HepG2 (cell line): Measurements from ENCODE around the gene ISOC2. TPM values are rescaled to one million over a fixed set of nuclear protein-coding genes. Genes with fewer than 3 reads are reported as not detected.

Experiments used
- ATF3 ChIP-seq: sonication (generic); formaldehyde crosslinking; IDR thresholded peaks from 2 replicates; pipeline ENCODE4 v1.4.0; 2020; ENCODE audit warnings: missing genetic modification reagents
- BHLHE40 ChIP-seq: IDR thresholded peaks from 2 replicates; pipeline ENCODE4 v1.6.1; 2011; ENCODE audit warnings: low read length, improper control_type of control experiment
- EZH2 ChIP-seq: conservative IDR thresholded peaks from 2 replicates; pipeline ENCODE4 v1.6.1; 2012; ENCODE audit warnings: mild to moderate bottlenecking, low read depth, low read length, moderate library complexity
- GATAD2A ChIP-seq: IDR thresholded peaks from 2 replicates; pipeline ENCODE4 v1.6.1; 2016
- HMG20A ChIP-seq: IDR thresholded peaks from 2 replicates; pipeline ENCODE4 v1.6.1; 2016; ENCODE audit warnings: borderline replicate concordance
- HMGXB3 ChIP-seq: sonication (generic); formaldehyde crosslinking; IDR thresholded peaks from 2 replicates; pipeline ENCODE4 v1.4.0; 2020; ENCODE audit warnings: missing genetic modification reagents, borderline replicate concordance
- IRX3 ChIP-seq: sonication (generic); formaldehyde crosslinking; IDR thresholded peaks from 2 replicates; pipeline ENCODE4 v1.8.1; 2023; ENCODE audit warnings: mild to moderate bottlenecking, low read depth, missing genetic modification reagents, borderline replicate concordance
- JDP2 ChIP-seq: sonication (generic); formaldehyde crosslinking; IDR thresholded peaks from 2 replicates; pipeline ENCODE4 v1.8.1; 2022; ENCODE audit warnings: missing genetic modification reagents, borderline replicate concordance
- MTA1 ChIP-seq: sonication (generic); formaldehyde crosslinking; IDR thresholded peaks from 2 replicates; pipeline ENCODE4 v1.4.0; 2020; ENCODE audit warnings: missing genetic modification reagents, mild to moderate bottlenecking, borderline replicate concordance
- NFIB ChIP-seq: sonication (generic); formaldehyde crosslinking; IDR thresholded peaks from 2 replicates; pipeline ENCODE4 v1.9.0; 2021; ENCODE audit warnings: missing genetic modification reagents, mild to moderate bottlenecking, borderline replicate concordance
- POLR2AphosphoS5 ChIP-seq: IDR thresholded peaks from 2 replicates; pipeline ENCODE4 v1.6.1; 2012; ENCODE audit warnings: low read depth, low read length
- SAP130 ChIP-seq: IDR thresholded peaks from 2 replicates; pipeline ENCODE4 v1.6.1; 2016; ENCODE audit warnings: low read depth
- SRF ChIP-seq: IDR thresholded peaks from 2 replicates; pipeline ENCODE4 v1.6.1; 2011; ENCODE audit warnings: mild to moderate bottlenecking, low read depth, low read length, moderate library complexity
- SRSF9 ChIP-seq: fragments of 200-400 bp; formaldehyde crosslinking; IDR thresholded peaks from 2 replicates; pipeline ENCODE4 v1.6.1; 2018; ENCODE audit warnings: borderline replicate concordance, mild to moderate bottlenecking, low read depth, low read length; ENCODE audit not compliant: insufficient read depth, poor library complexity, severe bottlenecking
- TARDBP ChIP-seq: sonication (generic); formaldehyde crosslinking; IDR thresholded peaks from 2 replicates; pipeline ENCODE4 v1.8.0; 2022; ENCODE audit warnings: mild to moderate bottlenecking, missing genetic modification reagents
- XRCC5 ChIP-seq: fragments of 200-400 bp; formaldehyde crosslinking; optimal IDR thresholded peaks from 2 replicates; pipeline ENCODE3; 2017; ENCODE audit warnings: mild to moderate bottlenecking, low read length
- ZBTB20 ChIP-seq: sonication (generic); formaldehyde crosslinking; IDR thresholded peaks from 2 replicates; pipeline ENCODE4 v1.8.1; 2023; ENCODE audit warnings: missing genetic modification reagents, low read depth, mild to moderate bottlenecking, borderline replicate concordance
- ZGPAT ChIP-seq: IDR thresholded peaks from 2 replicates; pipeline ENCODE4 v1.6.1; 2016; ENCODE audit warnings: mild to moderate bottlenecking
- ZNF138 ChIP-seq: sonication (generic); formaldehyde crosslinking; IDR thresholded peaks from 2 replicates; pipeline ENCODE4 v1.5.0; 2020; ENCODE audit warnings: mild to moderate bottlenecking, low read depth, missing genetic modification reagents
- ZNF224 ChIP-seq: sonication (generic); formaldehyde crosslinking; IDR thresholded peaks from 2 replicates; pipeline ENCODE4 v1.5.0; 2020; ENCODE audit warnings: mild to moderate bottlenecking, missing genetic modification reagents
- ZNF225 ChIP-seq: sonication (generic); formaldehyde crosslinking; IDR thresholded peaks from 2 replicates; pipeline ENCODE4 v1.4.0; 2020; ENCODE audit warnings: mild to moderate bottlenecking, missing genetic modification reagents
- ZNF264 ChIP-seq: sonication (generic); formaldehyde crosslinking; IDR thresholded peaks from 2 replicates; pipeline ENCODE4 v1.4.0; 2020; ENCODE audit warnings: missing genetic modification reagents
- ZNF44 ChIP-seq: sonication (generic); formaldehyde crosslinking; IDR thresholded peaks from 2 replicates; pipeline ENCODE4 v1.5.1; 2020; ENCODE audit warnings: mild to moderate bottlenecking, missing genetic modification reagents
- ZNF451 ChIP-seq: sonication (generic); formaldehyde crosslinking; IDR thresholded peaks from 2 replicates; pipeline ENCODE4 v1.5.0; 2020; ENCODE audit warnings: mild to moderate bottlenecking, missing genetic modification reagents
- ZNF713 ChIP-seq: sonication (generic); formaldehyde crosslinking; IDR thresholded peaks from 2 replicates; pipeline ENCODE4 v1.4.0; 2020; ENCODE audit warnings: mild to moderate bottlenecking, missing genetic modification reagents
- ZNF740 ChIP-seq: sonication (generic); formaldehyde crosslinking; IDR thresholded peaks from 2 replicates; pipeline ENCODE4 v1.4.0; 2020; ENCODE audit warnings: missing genetic modification reagents
- ZNF772 ChIP-seq: sonication (generic); formaldehyde crosslinking; IDR thresholded peaks from 2 replicates; pipeline ENCODE4 v1.5.0; 2020; ENCODE audit warnings: mild to moderate bottlenecking, missing genetic modification reagents
- polyA plus RNA-seq, 8 experiments: library from polyadenylated mRNA; depleted of rRNA in 3 of 8; stranded (reverse) in 7 of 8; unstranded in 1 of 8; fragments of >200 nt; fragmentation: Illumina TruSeq in 4 of 8; extraction: Trizol in 4 of 8; gene quantifications; 2 replicates each; pipeline versions ENCODE4 v1.2.1 to v1.2.3, GENCODE V29; 2011 to 2016; ENCODE audit warnings: low read depth in 4 of 8, missing spikeins in 1 of 8, mixed read lengths in 1 of 8; ENCODE audit not compliant: insufficient read depth in 1 of 8
- total RNA-seq, 5 experiments: library from RNA; depleted of rRNA; stranded (reverse); fragments of >200 nt; fragmentation: Illumina TruSeq; extraction: Trizol; gene quantifications; 2 replicates each; pipeline ENCODE4 v1.2.3, GENCODE V29; 2016; ENCODE audit warnings: low read depth in 1 of 5

Gene ISOC2
- total and polyA plus RNA-seq, 2 of the 13 experiments (the other 11 are each of a cell fraction or from before 2014, with no cell fraction given): 76.8 to 105 TPM

- peak; percentile 84 for TF ChIP-seq HMGXB3 (CRISPR knock-in tag)
- TF ChIP-seq BHLHE40: no peak
- TF ChIP-seq ZNF772: peak; percentile 54; the same call in 1 of the 2 replicates
- no peak for TF ChIP-seq ZNF224 (CRISPR knock-in tag)
- TF ChIP-seq HMG20A: no peak
- TF ChIP-seq ZNF713: no peak
- TF ChIP-seq ATF3 (CRISPR knock-in tag): peak; percentile 36; the same call in 1 of the 2 replicates
- peak; percentile 79 for TF ChIP-seq XRCC5
- 0 out of 2 replicates have a peak, but pooled peaks have one; percentile 15 for TF ChIP-seq GATAD2A (CRISPR knock-in tag)
- TF ChIP-seq ZNF44 (CRISPR knock-in tag): no peak
- peak; percentile 46; the same call in 1 of the 2 replicates for TF ChIP-seq ZNF225
- TF ChIP-seq ZNF740: no peak
- TF ChIP-seq IRX3: no peak
- TF ChIP-seq ZBTB20: peak; percentile 39; the same call in 1 of the 2 replicates
- TF ChIP-seq ZGPAT (CRISPR knock-in tag): no peak; the same call in 1 of the 2 replicates
- no peak for TF ChIP-seq EZH2
- TF ChIP-seq ZNF264 (CRISPR knock-in tag): peak; percentile 25; the same call in 1 of the 2 replicates
- 0 out of 2 replicates have a peak, but pooled peaks have one; percentile 62 for TF ChIP-seq ZNF138 (CRISPR knock-in tag)
- TF ChIP-seq NFIB (CRISPR knock-in tag): no peak
- TF ChIP-seq SRSF9: no peak
- no peak for TF ChIP-seq SRF
- TF ChIP-seq POLR2AphosphoS5: no peak
- TF ChIP-seq MTA1 (CRISPR knock-in tag): no peak
- no peak for TF ChIP-seq ZNF451
- no peak for TF ChIP-seq TARDBP (CRISPR knock-in tag)
- peak; percentile 70 for TF ChIP-seq SAP130 (CRISPR knock-in tag)
- TF ChIP-seq JDP2 (CRISPR knock-in tag): no peak
Measured at GRCh38 chr19:55437410-55437809, 24.0 kb downstream of the ISOC2 start (continued).
